ENCODE measurements around the gene PCMTD2.

Gene PCMTD2

GRCh38 chr20:64238851-64239387 lies 16.6 kb upstream of the PCMTD2 start:
- no peak for DNase-seq (ENCODE audit: low read depth)

DNA sequence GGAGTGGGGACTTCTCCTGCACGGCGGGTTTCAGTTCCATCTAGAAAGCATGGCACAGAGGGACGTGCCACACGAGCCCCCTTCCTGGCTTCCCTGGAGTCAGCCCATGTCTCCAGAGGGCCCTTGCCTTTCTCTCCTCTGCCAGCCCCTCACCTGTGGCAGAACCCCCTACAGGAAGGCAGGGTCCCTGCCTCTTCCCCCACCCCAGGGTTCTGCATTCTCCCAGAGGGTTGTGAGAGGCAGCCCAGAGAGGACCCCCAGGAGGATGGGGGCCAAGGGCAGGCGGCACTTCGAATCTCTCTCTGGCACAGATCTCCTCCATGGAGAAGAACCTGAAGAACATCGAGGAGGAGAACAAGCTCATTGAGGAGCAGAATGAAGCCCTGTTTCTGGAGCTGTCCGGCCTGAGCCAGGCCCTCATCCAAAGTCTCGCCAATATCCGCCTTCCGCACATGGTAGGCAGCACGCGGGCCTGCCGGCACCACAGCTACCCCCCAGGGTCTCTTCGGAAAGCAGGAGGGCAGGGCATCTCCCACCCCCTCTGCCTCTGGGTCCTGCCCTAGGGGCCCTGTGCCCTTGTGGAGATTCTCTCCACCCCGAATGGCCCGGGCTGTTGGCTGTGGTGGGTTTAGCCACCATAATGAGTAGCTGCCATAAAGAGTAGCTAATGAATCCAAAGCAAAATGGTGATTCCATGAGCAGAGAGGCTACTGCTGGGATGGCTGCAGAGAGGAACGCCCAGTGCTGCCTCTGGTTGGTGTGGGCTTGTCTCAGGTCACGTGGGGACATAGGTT lies 15.9 kb upstream of the PCMTD2 start:
- DNase-seq (ENCODE audit: low read depth), result no peak

DNA sequence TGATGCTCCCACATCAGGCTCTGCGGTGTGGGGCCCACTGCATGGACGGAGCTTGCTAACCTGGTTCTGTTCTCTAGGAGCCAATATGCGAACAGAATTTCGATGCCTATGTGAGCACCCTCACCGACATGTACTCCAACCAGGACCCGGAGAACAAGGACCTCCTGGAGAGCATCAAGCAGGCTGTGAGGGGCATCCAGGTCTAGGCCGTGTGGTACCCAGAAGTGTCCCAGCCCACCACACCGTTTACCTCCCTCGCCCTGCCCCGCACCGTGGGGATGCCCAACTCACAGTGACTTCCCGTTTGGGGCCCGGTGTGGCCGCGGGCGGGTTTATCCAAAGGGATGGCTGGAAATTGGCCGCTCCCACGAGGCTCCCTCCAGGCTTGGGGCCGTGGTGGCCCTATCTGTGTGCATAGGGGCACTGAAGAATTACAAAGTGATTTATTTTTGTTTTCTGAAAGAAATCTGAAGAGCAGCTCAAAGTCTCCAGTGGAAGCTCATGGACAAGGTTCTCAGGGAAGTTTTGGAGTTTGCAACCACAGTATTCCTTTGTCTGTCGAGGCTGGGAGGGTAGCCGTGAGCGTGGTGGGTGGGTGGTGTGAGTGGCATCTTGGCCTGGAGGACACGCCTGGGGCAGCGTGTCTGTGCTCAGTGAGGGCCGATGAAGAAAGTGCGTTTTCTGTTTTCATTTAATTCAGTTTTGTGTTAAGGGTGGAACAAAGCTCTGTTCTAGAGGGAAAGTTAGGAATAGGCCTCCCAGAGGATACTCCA lies 15.1 kb upstream of the PCMTD2 start:
- DNase-seq (ENCODE audit: low read depth), result no peak

DNA sequence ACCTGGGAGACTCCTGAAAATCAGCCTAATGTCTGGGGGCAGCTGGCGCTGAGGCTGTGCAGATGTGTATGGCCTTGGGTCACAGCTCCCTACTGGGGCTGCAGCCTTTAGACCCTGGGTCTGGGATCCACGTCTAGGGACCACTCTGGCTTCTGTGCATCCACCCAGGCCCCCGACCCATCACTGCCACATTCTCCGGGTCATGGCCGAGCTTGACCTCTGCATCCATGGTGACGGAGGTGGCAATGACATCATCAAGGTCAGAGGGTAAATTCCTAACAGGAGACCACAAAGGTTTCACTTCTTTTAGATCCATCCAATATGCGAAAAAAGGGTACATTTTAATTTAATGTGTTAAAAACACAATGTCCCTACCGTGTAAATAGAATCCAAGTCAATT lies 14.5 kb upstream of the PCMTD2 start:
- DNase-seq (ENCODE audit: low read depth), result no peak

GRCh38 chr20:64242003-64242796 lies 13.3 kb upstream of the PCMTD2 start:
- no peak for DNase-seq (ENCODE audit: low read depth)

- no peak for DNase-seq (ENCODE audit: low read depth)
These were observed 12.6 kb upstream of the PCMTD2 start for GRCh38 chr20:64242797-64243475.

GRCh38 chr20:64244281-64244805 lies 11.2 kb upstream of the PCMTD2 start:
- no peak for DNase-seq (ENCODE audit: low read depth)

- no peak for DNase-seq (ENCODE audit: low read depth)
These were observed 10.5 kb upstream of the PCMTD2 start for GRCh38 chr20:64244870-64245603.

- DNase-seq (ENCODE audit: low read depth), result no peak
These were observed 9.6 kb upstream of the PCMTD2 start for GRCh38 chr20:64245746-64246595.

GRCh38 chr20:64246616-64247306 lies 8.8 kb upstream of the PCMTD2 start:
- no peak for DNase-seq (ENCODE audit: low read depth)

- DNase-seq (ENCODE audit: low read depth), result no peak
These were observed 8.3 kb upstream of the PCMTD2 start for GRCh38 chr20:64247307-64247618.

DNA sequence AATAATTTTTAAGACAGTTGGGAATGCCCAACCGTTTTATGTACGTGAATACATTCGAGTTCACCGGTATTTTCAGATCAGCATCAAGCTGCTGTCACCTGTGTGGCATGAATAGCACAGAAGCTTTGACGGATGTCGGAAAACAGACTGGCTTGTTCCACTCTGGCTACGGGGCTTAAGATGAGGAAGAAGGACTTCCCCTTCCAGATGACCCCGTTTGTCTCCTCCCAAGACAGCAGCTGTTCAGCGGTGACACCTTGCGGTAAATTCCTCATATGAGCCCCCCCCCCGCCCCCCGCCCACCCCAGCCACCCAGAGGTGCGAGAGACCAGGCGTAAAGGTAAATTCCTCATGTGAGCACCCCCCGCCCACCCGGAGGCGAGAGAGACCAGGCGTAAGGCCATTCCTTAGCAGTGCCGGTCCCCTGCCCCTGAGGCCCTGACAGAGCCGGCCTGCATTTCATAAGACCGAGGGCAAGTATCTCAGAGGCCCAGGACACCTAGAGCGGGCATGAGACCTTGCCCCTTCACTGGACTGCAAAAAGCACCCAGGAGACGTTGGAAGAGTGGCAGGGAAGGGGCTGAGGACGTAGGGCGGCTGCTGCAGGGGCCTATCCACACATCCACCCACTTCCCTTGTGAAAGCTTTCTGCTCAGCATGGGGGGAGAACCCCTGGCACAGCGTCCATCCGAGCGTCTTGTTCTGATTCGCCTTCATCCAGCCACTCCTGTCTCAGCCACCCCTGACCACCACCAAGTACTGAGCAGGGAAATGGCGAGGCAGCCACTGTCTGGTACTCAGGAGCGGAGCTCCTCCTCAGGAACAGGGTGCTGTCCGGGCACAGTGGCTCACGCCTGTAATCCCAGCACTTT lies 7.3 kb upstream of the PCMTD2 start:
- DNase-seq (ENCODE audit: low read depth), result no peak

DNA sequence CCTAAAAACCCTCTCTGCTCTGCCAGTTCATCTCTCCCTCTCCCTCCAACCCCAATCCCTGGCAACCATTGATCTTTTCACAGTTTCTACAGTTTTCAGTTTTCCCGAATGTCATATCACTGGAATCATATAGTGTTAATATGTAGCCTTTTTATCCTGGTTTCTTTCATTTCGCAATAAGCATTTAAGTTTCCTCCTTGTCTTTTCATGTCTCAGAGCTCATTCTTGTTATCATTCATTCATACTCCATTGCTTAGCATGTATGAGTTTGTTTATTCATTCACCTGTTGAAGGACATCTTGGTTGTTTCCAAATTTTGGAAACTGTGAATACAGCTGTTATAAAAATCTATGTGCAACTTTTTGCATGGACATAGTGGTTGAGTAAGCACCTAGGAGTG lies 5.5 kb upstream of the PCMTD2 start:
- no peak for DNase-seq (ENCODE audit: low read depth)

DNA sequence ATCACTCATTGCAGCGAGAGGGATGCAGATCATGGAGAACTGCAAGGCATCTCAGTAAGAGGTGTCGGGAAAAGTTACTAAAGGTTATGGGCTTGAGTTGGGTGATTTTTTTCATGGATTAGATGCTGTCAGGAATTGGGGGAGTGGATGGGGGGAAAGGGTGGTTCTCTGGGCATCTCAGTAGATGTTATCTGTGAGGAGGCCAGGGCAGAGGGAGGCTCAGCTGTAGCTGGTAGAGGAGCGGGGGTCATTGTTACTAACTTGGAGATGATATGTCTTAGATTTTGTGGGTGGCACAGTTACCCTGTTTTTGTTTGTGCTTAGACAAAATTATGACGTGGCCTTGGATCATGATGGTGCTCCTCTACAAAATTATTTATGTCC lies 2.6 kb upstream of the PCMTD2 start:
- DNase-seq (ENCODE audit: low read depth), result no peak

GRCh38 chr20:64253443-64253842 lies 2.1 kb upstream of the PCMTD2 start:
- no peak for DNase-seq (ENCODE audit: low read depth)

GRCh38 chr20:64254156-64254555 lies 1.4 kb upstream of the PCMTD2 start:
- DNase-seq (ENCODE audit: low read depth), result no peak

GRCh38 chr20:64254571-64255360 lies 782 bp upstream of the PCMTD2 start:
- DNase-seq (ENCODE audit: low read depth), result no peak

Measured in stimulated activated CD4-positive, alpha-beta T cell treated with anti-CD3 and anti-CD28 coated beads, Interleukin-2, amount 100 ng/mL, for 4 hours (primary cell).